ENCODE data around the gene HMGXB4.
"Not testable (repeated sequence)": the region's sequence is repeated elsewhere in the genome, so short reads cannot be mapped to it uniquely, and the experiment has no call there.

The HMGXB4 gene

GRCh38 chr22:35229865-35230264 is 27.4 kb upstream of the HMGXB4 start:
- Mint-ChIP-seq H3K4me3 (no peak overlapping the region), H3K27me3 (peaks cover 51 to 84% of the 10 kb centered on the region in 2 donors), H3K36me3 (ENCODE audit: insufficient read depth) (no peaks in the 10 kb centered on the region), H3K4me1 (ENCODE audit: low read depth in 2 of 2) (peaks cover 5 to 6% of the 10 kb centered on the region in 2 donors), H3K9me3 (no peaks in the 10 kb centered on the region), H3K27ac (no peak overlapping the region)
- ATAC-seq (replicated peaks), result no peak
- no peak for DNase-seq

GRCh38 chr22:35230417-35230816 is 26.9 kb upstream of the HMGXB4 start:
- ATAC-seq (replicated peaks) (no peak), DNase-seq (no peak)
- Mint-ChIP-seq H3K36me3 (ENCODE audit: insufficient read depth) (no peaks in the 10 kb centered on the region), H3K4me1 (ENCODE audit: low read depth in 2 of 2) (peaks cover 5 to 6% of the 10 kb centered on the region in 2 donors), H3K9me3 (no peaks in the 10 kb centered on the region), H3K27me3 (peaks cover 46 to 84% of the 10 kb centered on the region in 2 donors), H3K4me3 (peak overlapping the region in 1 of 2 donors; percentile 30), H3K27ac (peak overlapping the region in 1 of 2 donors; percentile 44)

GRCh38 chr22:35230839-35231584 is 26.3 kb upstream of the HMGXB4 start:
- no peaks in the 10 kb centered on the region for H3K36me3 Mint-ChIP-seq (ENCODE audit: insufficient read depth)
- H3K9me3 Mint-ChIP-seq, result no peaks in the 10 kb centered on the region
- H3K4me1 Mint-ChIP-seq (ENCODE audit: low read depth in 2 of 2), result peaks cover 5 to 6% of the 10 kb centered on the region in 2 donors
- peak overlapping the region in 1 of 2 donors; percentile 30 for H3K4me3 Mint-ChIP-seq
- DNase-seq (no peak), ATAC-seq (replicated peaks) (no peak)
- H3K27ac Mint-ChIP-seq, result no peak overlapping the region
- peaks cover 46 to 83% of the 10 kb centered on the region in 2 donors for H3K27me3 Mint-ChIP-seq

GRCh38 chr22:35231585-35232084 is 25.7 kb upstream of the HMGXB4 start:
- DNase-seq (peak; percentile 53 to 59 (median 53)), ATAC-seq (replicated peaks) (peak; percentile 71)
- Mint-ChIP-seq H3K27ac (no peak overlapping the region), H3K4me1 (ENCODE audit: low read depth in 2 of 2) (peaks cover 5 to 6% of the 10 kb centered on the region in 2 donors), H3K4me3 (no peak overlapping the region), H3K27me3 (peaks cover 47 to 83% of the 10 kb centered on the region in 2 donors), H3K36me3 (ENCODE audit: insufficient read depth) (no peaks in the 10 kb centered on the region), H3K9me3 (no peaks in the 10 kb centered on the region)

GRCh38 chr22:35238749-35239148 is 18.5 kb upstream of the HMGXB4 start:
- H3K27me3 Mint-ChIP-seq, result peaks cover 44 to 76% of the 10 kb centered on the region in 2 donors
- not testable (repeated sequence) for H3K4me3 Mint-ChIP-seq; H3K9me3 Mint-ChIP-seq; H3K4me1 Mint-ChIP-seq (ENCODE audit: low read depth in 2 of 2); H3K36me3 Mint-ChIP-seq (ENCODE audit: insufficient read depth); ATAC-seq (replicated peaks); DNase-seq; H3K27ac Mint-ChIP-seq

- not testable (repeated sequence) for H3K4me3 Mint-ChIP-seq; DNase-seq; H3K27ac Mint-ChIP-seq; H3K36me3 Mint-ChIP-seq (ENCODE audit: insufficient read depth); H3K9me3 Mint-ChIP-seq; H3K4me1 Mint-ChIP-seq (ENCODE audit: low read depth in 2 of 2); ATAC-seq (replicated peaks)
- H3K27me3 Mint-ChIP-seq, result peaks cover 60 to 70% of the 10 kb centered on the region in 2 donors
Measured at GRCh38 chr22:35244507-35244906, 12.8 kb upstream of the HMGXB4 start.

GRCh38 chr22:35250156-35250555 is 7.1 kb upstream of the HMGXB4 start:
- H3K4me1 Mint-ChIP-seq (ENCODE audit: low read depth in 2 of 2), result no peaks in the 10 kb centered on the region
- H3K36me3 Mint-ChIP-seq (ENCODE audit: insufficient read depth), result no peaks in the 10 kb centered on the region
- no peak overlapping the region for H3K4me3 Mint-ChIP-seq
- no peak for DNase-seq
- ATAC-seq (replicated peaks), result no peak
- no peak overlapping the region for H3K27ac Mint-ChIP-seq
- H3K27me3 Mint-ChIP-seq, result peaks cover 31 to 44% of the 10 kb centered on the region in 2 donors
- no peaks in the 10 kb centered on the region for H3K9me3 Mint-ChIP-seq

GRCh38 chr22:35253946-35254345 is 3.3 kb upstream of the HMGXB4 start:
- H3K4me3 Mint-ChIP-seq, result no peak overlapping the region

GRCh38 chr22:35257002-35257320 is 332 bp upstream of the HMGXB4 start:
- Mint-ChIP-seq H3K4me3 (peak overlapping the region; percentile 84 to 85), H3K27ac (peak overlapping the region; percentile 93 to 94), H3K36me3 (ENCODE audit: insufficient read depth) (peaks cover 16% of the 10 kb centered on the region), H3K9me3 (no peaks in the 10 kb centered on the region), H3K27me3 (peaks cover 0 to 3% of the 10 kb centered on the region in 2 donors), H3K4me1 (ENCODE audit: low read depth in 2 of 2) (peaks cover 16 to 18% of the 10 kb centered on the region in 2 donors)
- DNase-seq (no peak), ATAC-seq (replicated peaks) (peak; percentile 8)

More at GRCh38 chr22:35253946-35254345, 3.3 kb upstream of the HMGXB4 start:
- no peak for DNase-seq
- H3K27ac Mint-ChIP-seq, result no peak overlapping the region
- peaks cover 15 to 16% of the 10 kb centered on the region in 2 donors for H3K4me1 Mint-ChIP-seq (ENCODE audit: low read depth in 2 of 2)
- peaks cover 13% of the 10 kb centered on the region for H3K36me3 Mint-ChIP-seq (ENCODE audit: insufficient read depth)
- no peaks in the 10 kb centered on the region for H3K9me3 Mint-ChIP-seq
- ATAC-seq (replicated peaks), result no peak
- H3K27me3 Mint-ChIP-seq, result peaks cover 0 to 9% of the 10 kb centered on the region in 2 donors

- ATAC-seq (replicated peaks) (no peak), DNase-seq (no peak)
- H3K27ac Mint-ChIP-seq, result peak overlapping the region; percentile 68 to 76
- H3K4me1 Mint-ChIP-seq (ENCODE audit: low read depth in 2 of 2), result peaks cover 16 to 18% of the 10 kb centered on the region in 2 donors
- peaks cover 27% of the 10 kb centered on the region for H3K36me3 Mint-ChIP-seq (ENCODE audit: insufficient read depth)
- no peaks in the 10 kb centered on the region for H3K9me3 Mint-ChIP-seq
- no peaks in the 10 kb centered on the region for H3K27me3 Mint-ChIP-seq
- peak overlapping the region; percentile 77 to 84 for H3K4me3 Mint-ChIP-seq
Measured at GRCh38 chr22:35258191-35258988, 1.1 kb downstream of the HMGXB4 start.

- peaks cover 49% of the 10 kb centered on the region for H3K36me3 Mint-ChIP-seq (ENCODE audit: insufficient read depth)
- peak overlapping the region; percentile 30 to 41 for H3K27ac Mint-ChIP-seq
- H3K9me3 Mint-ChIP-seq, result no peaks in the 10 kb centered on the region
- H3K4me1 Mint-ChIP-seq (ENCODE audit: low read depth in 2 of 2), result peaks cover 3 to 6% of the 10 kb centered on the region in 2 donors
- DNase-seq (no peak), ATAC-seq (replicated peaks) (no peak)
- no peak overlapping the region for H3K4me3 Mint-ChIP-seq
- H3K27me3 Mint-ChIP-seq, result no peaks in the 10 kb centered on the region
Measured at GRCh38 chr22:35264986-35265385, 7.7 kb downstream of the HMGXB4 start.

- ATAC-seq (replicated peaks) (no peak), DNase-seq (no peak)
- H3K4me1 Mint-ChIP-seq (ENCODE audit: low read depth in 2 of 2), result peaks cover 3 to 6% of the 10 kb centered on the region in 2 donors
- H3K27ac Mint-ChIP-seq, result peak overlapping the region; percentile 35 to 44
- no peaks in the 10 kb centered on the region for H3K9me3 Mint-ChIP-seq
- no peak overlapping the region for H3K4me3 Mint-ChIP-seq
- no peaks in the 10 kb centered on the region for H3K27me3 Mint-ChIP-seq
- peaks cover 54% of the 10 kb centered on the region for H3K36me3 Mint-ChIP-seq (ENCODE audit: insufficient read depth)
Measured at GRCh38 chr22:35266277-35266676, 9.0 kb downstream of the HMGXB4 start.

- H3K27me3 Mint-ChIP-seq, result no peaks in the 10 kb centered on the region
- H3K36me3 Mint-ChIP-seq (ENCODE audit: insufficient read depth), result peaks cover 37% of the 10 kb centered on the region
- no peak for DNase-seq
- no peak for ATAC-seq (replicated peaks)
- H3K4me3 Mint-ChIP-seq, result no peak overlapping the region
- H3K9me3 Mint-ChIP-seq, result no peaks in the 10 kb centered on the region
- H3K4me1 Mint-ChIP-seq (ENCODE audit: low read depth in 2 of 2), result peaks cover 3 to 15% of the 10 kb centered on the region in 2 donors
- H3K27ac Mint-ChIP-seq, result peak overlapping the region in 1 of 2 donors; percentile 25
Measured at GRCh38 chr22:35269630-35270029, 12.3 kb downstream of the HMGXB4 start.
